ENCODE results near the gene SP7. TPM values are rescaled to one million over a fixed set of nuclear protein-coding genes. Genes with fewer than 3 reads are reported as not detected.
A peak's percentile ranks its signal among the peaks of the same experiment; 100 is the strongest.

SP7 gene
- total and polyA plus RNA-seq, 10 of the 15 experiments (the other 5 are each of a cell fraction or from before 2014, with no cell fraction given): 0.05 to 0.11 TPM; not detected in 8

DNA sequence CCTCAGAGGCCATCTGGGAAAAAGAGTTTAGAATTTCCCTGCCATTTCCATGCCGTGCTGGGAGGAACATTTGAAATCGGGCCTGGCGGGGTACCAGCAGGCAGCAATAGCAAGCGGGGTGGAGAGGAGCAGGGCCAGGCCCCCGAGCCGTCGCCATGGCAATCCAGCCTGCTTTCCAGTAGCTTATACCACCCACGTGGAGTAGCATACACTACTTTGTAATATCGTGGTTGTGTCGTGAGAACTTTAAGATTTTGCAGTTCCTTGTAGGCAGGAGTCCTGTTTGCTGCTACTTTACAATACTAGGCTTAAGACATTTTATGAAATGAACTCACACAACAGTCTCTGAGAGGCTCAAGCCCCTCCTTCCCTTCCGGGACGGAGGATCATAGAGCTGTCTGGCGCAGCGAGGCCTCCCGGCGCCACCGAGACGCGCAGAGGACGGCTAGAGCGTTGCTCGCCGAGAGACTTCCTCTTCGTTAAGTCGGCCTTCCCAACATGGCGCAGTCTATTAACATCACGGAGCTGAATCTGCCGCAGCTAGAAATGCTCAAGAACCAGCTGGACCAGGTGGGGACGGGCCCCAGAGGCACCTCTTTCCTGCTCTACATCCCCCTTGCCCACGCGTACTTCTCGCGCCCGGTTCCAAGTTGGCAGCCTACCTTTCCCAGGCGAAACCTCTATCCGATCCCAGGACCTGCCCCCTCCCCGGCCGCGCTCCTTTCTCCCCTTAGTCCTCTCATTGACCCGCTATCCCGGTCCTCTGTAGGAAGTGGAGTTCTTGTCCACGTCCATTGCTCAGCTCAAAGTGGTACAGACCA is 40.9 kb downstream of the SP7 start, which contains the start of gene PFDN5 (continued):
- TF ChIP-seq JUND (IDR thresholded peaks at IDR 0.05; ENCODE audit: low read depth, low read length) (no peak), POLR2AphosphoS2 (IDR thresholded peaks at IDR 0.05; ENCODE audit: low read depth, low read length) (peak; percentile 79; the same call in 1 of the 2 replicates), SREBF2 (IDR thresholded peaks at IDR 0.05; ENCODE audit: low read length) (no peak), RBBP5 (conservative IDR thresholded peaks at IDR 0.05) (no peak), SPI1 (IDR thresholded peaks at IDR 0.05; ENCODE audit: borderline replicate concordance, insufficient read depth, low read depth, low read length) (peak; percentile 85), STAT1 (conservative IDR thresholded peaks at IDR 0.05) (no peak), RUNX3 (IDR thresholded peaks at IDR 0.05; ENCODE audit: low read length) (no peak)
- TF ChIP-seq, protein P1, sequence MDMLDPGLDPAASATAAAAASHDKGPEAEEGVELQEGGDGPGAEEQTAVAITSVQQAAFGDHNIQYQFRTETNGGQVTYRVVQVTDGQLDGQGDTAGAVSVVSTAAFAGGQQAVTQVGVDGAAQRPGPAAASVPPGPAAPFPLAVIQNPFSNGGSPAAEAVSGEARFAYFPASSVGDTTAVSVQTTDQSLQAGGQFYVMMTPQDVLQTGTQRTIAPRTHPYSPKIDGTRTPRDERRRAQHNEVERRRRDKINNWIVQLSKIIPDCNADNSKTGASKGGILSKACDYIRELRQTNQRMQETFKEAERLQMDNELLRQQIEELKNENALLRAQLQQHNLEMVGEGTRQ (IDR thresholded peaks at IDR 0.05; ENCODE audit: borderline replicate concordance, low read depth, low read length): no peak
- TF ChIP-seq, protein P2, sequence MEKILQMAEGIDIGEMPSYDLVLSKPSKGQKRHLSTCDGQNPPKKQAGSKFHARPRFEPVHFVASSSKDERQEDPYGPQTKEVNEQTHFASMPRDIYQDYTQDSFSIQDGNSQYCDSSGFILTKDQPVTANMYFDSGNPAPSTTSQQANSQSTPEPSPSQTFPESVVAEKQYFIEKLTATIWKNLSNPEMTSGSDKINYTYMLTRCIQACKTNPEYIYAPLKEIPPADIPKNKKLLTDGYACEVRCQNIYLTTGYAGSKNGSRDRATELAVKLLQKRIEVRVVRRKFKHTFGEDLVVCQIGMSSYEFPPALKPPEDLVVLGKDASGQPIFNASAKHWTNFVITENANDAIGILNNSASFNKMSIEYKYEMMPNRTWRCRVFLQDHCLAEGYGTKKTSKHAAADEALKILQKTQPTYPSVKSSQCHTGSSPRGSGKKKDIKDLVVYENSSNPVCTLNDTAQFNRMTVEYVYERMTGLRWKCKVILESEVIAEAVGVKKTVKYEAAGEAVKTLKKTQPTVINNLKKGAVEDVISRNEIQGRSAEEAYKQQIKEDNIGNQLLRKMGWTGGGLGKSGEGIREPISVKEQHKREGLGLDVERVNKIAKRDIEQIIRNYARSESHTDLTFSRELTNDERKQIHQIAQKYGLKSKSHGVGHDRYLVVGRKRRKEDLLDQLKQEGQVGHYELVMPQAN (conservative IDR thresholded peaks at IDR 0.05): peak; percentile 86

DNA sequence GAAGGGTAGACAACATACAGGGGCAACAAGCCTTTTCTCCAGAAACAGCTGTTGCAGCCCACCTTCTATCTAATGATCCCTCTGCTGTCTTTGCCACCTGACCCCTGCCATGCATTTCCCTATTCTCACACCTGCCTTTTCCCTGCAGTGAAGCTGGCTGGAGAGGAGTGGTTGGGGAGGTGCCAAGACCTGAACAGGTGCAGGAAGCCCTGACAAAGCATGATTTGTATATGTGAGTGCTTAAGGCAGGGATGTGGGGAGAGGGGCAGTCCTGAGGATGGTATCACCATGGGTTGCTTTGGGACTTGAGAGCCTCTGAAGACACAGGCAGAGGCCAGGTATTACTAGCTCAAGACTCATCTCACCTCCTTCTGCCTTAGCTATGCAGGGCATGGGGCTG is 43.7 kb downstream of the SP7 start:
- Histone ChIP-seq H2AFZ (ENCODE audit: control insufficient read depth, low read depth, low read length) (no peak overlapping the region), H3K27me3 (replicated peaks in 1 of 2; ENCODE audit: control insufficient read depth in 2 of 2, insufficient read depth in 2 of 2, low read length in 1 of 2) (no peaks in the 10 kb centered on the region), H3K9ac (ENCODE audit: control insufficient read depth, insufficient read depth, low read length) (no peak overlapping the region), H3K79me2 (ENCODE audit: control insufficient read depth, insufficient read depth, low read length) (peaks cover 16% of the 10 kb centered on the region), H4K20me1 (ENCODE audit: control insufficient read depth, insufficient read depth) (no peaks in the 10 kb centered on the region; the same call in 1 of the 2 replicates), H3K4me3 (no peak overlapping the region), H3K4me1 (ENCODE audit: control insufficient read depth, insufficient read depth, low read length) (peaks cover 12% of the 10 kb centered on the region), H3K9me3 (replicated peaks; ENCODE audit: control insufficient read depth, insufficient read depth, low read length) (no peaks in the 10 kb centered on the region), H3K36me3 (ENCODE audit: control insufficient read depth in 2 of 2, insufficient read depth in 2 of 2, low read length in 1 of 2) (peaks cover 13 to 19% of the 10 kb centered on the region in 2 experiments), H3K27ac (ENCODE audit: control insufficient read depth, insufficient read depth) (no peak overlapping the region), H3K4me2 (ENCODE audit: control insufficient read depth, insufficient read depth) (no peak overlapping the region)
- DNase-seq (ENCODE audit: low read depth, low spot score) (no peak), ATAC-seq (no peak), FAIRE-seq (no peak)
- ChIA-PET RAD21 (ENCODE audit: unreplicated experiment) (interaction anchor here (0.5 to 8.2 kb wide), 3 partner anchors 29 to 178 kb away, joined by 3 to 102 read pairs (median 29); partner anchors contain the start of gene AAAS), SMC1A (ENCODE audit: uncharacterized antibody, unreplicated experiment) (no interaction called here), POLR2A (interaction anchor here (0.6 kb wide), 1 partner anchor 221 kb away, joined by 4 read pairs; no protein-coding TSS in a partner anchor), CTCF (interaction anchor here (1.3 to 12.9 kb wide), 4 partner anchors 31 to 133 kb away, joined by 3 to 315 read pairs (median 143); partner anchors contain the start of genes AAAS and ITGB7)
- in situ Hi-C loops (cut with MboI): no loop called here
- no TSS peak for BruUV-seq (replicated peaks)
- intact Hi-C loops (cut with micrococcal nuclease; ENCODE audit: unreplicated experiment): no loop called here
- TF ChIP-seq MYC (IDR thresholded peaks at IDR 0.05; ENCODE audit: insufficient read depth, insufficient read length, insufficient replicate concordance, low read length, severe bottlenecking): no peak
- TF ChIP-seq SREBF2 (IDR thresholded peaks at IDR 0.05; ENCODE audit: low read length): no peak
- no peak for TF ChIP-seq MTA2 (IDR thresholded peaks at IDR 0.05; ENCODE audit: low read depth)
- TF ChIP-seq SIX5 (IDR thresholded peaks at IDR 0.05; ENCODE audit: low read depth, low read length, severe bottlenecking): no peak
- TF ChIP-seq, protein P3, sequence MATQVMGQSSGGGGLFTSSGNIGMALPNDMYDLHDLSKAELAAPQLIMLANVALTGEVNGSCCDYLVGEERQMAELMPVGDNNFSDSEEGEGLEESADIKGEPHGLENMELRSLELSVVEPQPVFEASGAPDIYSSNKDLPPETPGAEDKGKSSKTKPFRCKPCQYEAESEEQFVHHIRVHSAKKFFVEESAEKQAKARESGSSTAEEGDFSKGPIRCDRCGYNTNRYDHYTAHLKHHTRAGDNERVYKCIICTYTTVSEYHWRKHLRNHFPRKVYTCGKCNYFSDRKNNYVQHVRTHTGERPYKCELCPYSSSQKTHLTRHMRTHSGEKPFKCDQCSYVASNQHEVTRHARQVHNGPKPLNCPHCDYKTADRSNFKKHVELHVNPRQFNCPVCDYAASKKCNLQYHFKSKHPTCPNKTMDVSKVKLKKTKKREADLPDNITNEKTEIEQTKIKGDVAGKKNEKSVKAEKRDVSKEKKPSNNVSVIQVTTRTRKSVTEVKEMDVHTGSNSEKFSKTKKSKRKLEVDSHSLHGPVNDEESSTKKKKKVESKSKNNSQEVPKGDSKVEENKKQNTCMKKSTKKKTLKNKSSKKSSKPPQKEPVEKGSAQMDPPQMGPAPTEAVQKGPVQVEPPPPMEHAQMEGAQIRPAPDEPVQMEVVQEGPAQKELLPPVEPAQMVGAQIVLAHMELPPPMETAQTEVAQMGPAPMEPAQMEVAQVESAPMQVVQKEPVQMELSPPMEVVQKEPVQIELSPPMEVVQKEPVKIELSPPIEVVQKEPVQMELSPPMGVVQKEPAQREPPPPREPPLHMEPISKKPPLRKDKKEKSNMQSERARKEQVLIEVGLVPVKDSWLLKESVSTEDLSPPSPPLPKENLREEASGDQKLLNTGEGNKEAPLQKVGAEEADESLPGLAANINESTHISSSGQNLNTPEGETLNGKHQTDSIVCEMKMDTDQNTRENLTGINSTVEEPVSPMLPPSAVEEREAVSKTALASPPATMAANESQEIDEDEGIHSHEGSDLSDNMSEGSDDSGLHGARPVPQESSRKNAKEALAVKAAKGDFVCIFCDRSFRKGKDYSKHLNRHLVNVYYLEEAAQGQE (IDR thresholded peaks at IDR 0.05; ENCODE audit: low read depth, low read length): no peak
- TF ChIP-seq BMI1 (IDR thresholded peaks at IDR 0.05; ENCODE audit: borderline replicate concordance): no peak
- no peak for TF ChIP-seq MYB (IDR thresholded peaks at IDR 0.05; ENCODE audit: borderline replicate concordance, low read depth, low read length)
